RWPE2 (cell line): ENCODE results near the gene PLSCR2.

Experiments
- ATAC-seq: fragments of 200-7000 bp; cut with Tn5 transposase; 3 replicates; pipeline ENCODE4 v1.9.1; 2021; ENCODE audit warnings: low read depth
- DNase-seq: peaks from one replicate; pipeline ENCODE4 v3.0.0-alpha.2; 2020; ENCODE audit warnings: low spot score
- H3K27ac ChIP-seq: fragments of 450-650 bp; 2 replicates; pipeline ENCODE4 v1.5.1; 2017; ENCODE audit warnings: mild to moderate bottlenecking; ENCODE audit not compliant: poor library complexity, severe bottlenecking
- H3K27me3 ChIP-seq: fragments of 250-450 bp; sonication (Bioruptor Pico); 2 replicates; pipeline ENCODE4 v1.5.1; 2021; ENCODE audit warnings: mild to moderate bottlenecking, moderate library complexity; ENCODE audit not compliant: insufficient read depth, poor library complexity, severe bottlenecking
- H3K36me3 ChIP-seq: fragments of 250-450 bp; sonication (Bioruptor Pico); 2 replicates; pipeline ENCODE4 v1.5.1; 2020; ENCODE audit warnings: low read depth, mild to moderate bottlenecking, moderate library complexity
- H3K4me1 ChIP-seq: fragments of 250-450 bp; sonication (Bioruptor Pico); 2 replicates; pipeline ENCODE4 v1.5.1; 2021; ENCODE audit warnings: mild to moderate bottlenecking, moderate library complexity; ENCODE audit not compliant: insufficient read depth, poor library complexity, severe bottlenecking
- H3K4me3 ChIP-seq: fragments of 250-450 bp; sonication (Bioruptor Pico); 2 replicates; pipeline ENCODE4 v1.5.1; 2021; ENCODE audit warnings: mild to moderate bottlenecking, moderate library complexity; ENCODE audit not compliant: severe bottlenecking
- H3K9me3 ChIP-seq: fragments of 250-450 bp; sonication (Bioruptor Pico); 2 replicates; pipeline ENCODE4 v1.5.1; 2021; ENCODE audit warnings: mild to moderate bottlenecking, moderate library complexity; ENCODE audit not compliant: severe bottlenecking
- TF ChIP-seq, protein P1 (sequence below): fragments of 450-650 bp; IDR thresholded peaks from one replicate; pipeline ENCODE4 v1.5.1; 2017; ENCODE audit warnings: mild to moderate bottlenecking, moderate library complexity; ENCODE audit not compliant: poor library complexity, severe bottlenecking

PLSCR2 gene

DNA sequence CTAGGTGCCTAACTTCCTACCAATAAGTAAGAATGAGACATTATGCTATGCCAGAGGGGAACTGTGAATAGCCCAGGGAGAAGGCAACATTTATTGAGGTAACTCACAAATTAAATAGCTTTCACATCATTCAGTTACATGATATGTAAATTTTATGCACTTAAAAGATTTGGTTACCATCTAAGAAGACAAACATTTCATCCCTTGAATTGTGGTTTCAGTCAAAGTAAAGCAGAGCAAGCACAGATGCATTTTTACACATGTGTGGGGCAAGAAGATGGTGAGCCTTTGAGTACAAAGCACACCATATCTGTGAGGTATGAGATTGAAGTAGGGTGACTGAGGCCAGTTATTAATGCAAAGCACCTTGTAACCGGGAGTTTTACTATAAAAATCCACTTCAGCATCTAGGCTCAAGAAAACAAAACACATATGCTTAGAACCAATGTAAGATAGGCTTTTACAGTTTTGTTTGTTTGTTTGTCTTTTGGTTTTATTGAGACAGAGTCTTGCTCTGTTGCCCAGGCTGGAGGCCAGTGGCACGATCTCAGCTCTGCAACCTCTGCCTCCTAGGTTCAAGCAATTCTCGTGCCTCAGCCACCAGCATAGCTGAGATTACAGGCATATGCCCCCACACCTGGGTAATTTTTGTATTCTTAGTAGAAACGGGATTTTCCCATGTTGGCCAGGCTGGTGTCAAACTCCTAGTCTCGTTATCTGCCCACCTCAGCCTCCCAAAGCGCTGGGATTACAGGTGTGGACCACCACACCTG, 3.5 kb downstream of the PLSCR2 start:
- peak overlapping the region; percentile 16 for H3K27ac ChIP-seq
- no peaks in the 10 kb centered on the region for H3K27me3 ChIP-seq
- DNase-seq = no peak
- H3K36me3 ChIP-seq = no peaks in the 10 kb centered on the region
- no peaks in the 10 kb centered on the region for H3K9me3 ChIP-seq
- TF ChIP-seq, protein P1, sequence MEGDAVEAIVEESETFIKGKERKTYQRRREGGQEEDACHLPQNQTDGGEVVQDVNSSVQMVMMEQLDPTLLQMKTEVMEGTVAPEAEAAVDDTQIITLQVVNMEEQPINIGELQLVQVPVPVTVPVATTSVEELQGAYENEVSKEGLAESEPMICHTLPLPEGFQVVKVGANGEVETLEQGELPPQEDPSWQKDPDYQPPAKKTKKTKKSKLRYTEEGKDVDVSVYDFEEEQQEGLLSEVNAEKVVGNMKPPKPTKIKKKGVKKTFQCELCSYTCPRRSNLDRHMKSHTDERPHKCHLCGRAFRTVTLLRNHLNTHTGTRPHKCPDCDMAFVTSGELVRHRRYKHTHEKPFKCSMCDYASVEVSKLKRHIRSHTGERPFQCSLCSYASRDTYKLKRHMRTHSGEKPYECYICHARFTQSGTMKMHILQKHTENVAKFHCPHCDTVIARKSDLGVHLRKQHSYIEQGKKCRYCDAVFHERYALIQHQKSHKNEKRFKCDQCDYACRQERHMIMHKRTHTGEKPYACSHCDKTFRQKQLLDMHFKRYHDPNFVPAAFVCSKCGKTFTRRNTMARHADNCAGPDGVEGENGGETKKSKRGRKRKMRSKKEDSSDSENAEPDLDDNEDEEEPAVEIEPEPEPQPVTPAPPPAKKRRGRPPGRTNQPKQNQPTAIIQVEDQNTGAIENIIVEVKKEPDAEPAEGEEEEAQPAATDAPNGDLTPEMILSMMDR = no peak
- H3K4me3 ChIP-seq = no peak overlapping the region
- ATAC-seq = no peak
- H3K4me1 ChIP-seq = peaks cover 27% of the 10 kb centered on the region

DNA sequence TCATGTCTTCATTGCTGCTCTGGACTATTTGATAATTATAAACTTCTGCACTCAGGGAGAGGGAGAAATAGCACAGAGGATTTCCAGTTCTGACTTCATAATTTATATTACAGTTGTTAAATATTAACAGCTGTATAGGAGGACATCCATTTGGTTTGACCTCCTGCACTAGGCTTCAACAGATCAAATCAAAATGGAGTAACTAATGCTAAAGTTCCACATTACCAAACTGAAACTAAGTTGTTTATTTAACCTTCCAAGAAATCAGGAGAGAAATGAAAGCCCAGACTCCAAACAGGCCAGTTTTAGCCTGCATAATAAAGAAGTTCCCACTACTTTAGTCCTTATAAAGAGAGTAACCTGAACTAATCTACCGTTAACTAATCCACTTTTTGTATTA, 4.6 kb downstream of the PLSCR2 start:
- Histone ChIP-seq H3K36me3 (no peaks in the 10 kb centered on the region), H3K27me3 (no peaks in the 10 kb centered on the region), H3K27ac (no peak overlapping the region), H3K9me3 (no peaks in the 10 kb centered on the region), H3K4me3 (no peak overlapping the region), H3K4me1 (peaks cover 27% of the 10 kb centered on the region)
- ATAC-seq (no peak), DNase-seq (no peak)
- TF ChIP-seq, protein P1 = no peak

DNA sequence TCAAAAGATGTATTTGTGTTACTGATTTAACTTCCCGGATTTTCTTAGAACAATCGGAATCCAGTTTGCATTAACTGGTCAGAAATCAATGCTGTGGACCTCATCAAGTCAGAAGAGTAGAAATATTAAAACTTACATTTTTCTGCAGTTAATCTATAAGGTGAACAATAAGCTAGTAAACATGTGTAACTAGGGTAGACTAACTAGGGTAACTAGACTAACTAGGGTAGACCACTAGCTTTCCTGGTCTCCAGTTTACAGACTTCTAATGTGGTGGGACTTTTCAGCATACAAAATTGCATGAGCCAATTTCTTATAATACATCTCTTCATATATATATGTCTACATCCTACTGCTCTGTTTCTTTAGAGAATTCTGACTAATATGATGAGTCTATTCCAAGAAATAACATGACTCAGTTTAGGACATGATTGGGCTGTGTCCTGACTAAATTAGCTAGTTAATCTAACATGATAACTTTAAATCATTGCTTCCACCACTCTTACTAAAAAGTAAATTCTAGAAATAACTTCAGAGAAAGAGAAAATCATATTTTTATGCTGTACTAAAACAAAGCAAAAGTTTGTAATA, 5.3 kb downstream of the PLSCR2 start:
- TF ChIP-seq, protein P1 = no peak
- DNase-seq (no peak), ATAC-seq (peak; percentile 93)

DNA sequence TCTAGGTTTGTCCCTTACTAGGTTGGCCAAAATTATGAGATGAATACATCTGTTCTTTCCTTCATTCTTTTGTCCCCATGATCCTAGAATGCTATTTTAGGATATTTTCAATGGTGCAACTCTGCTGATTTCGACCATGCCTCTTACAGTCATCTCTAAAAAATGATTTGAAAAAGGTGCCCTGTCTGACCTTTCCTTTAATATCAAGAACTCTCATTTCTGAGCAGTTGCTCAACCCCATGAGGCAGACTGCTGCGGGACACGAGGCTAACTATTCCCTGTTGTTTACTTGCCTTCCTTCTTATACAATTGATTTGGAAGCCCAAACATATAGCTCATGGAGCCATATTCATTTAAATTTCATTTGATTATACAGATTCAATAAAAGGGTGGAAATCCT, 14.6 kb downstream of the PLSCR2 start:
- H3K36me3 ChIP-seq = no peaks in the 10 kb centered on the region
- no peak for ATAC-seq
- H3K27me3 ChIP-seq = no peaks in the 10 kb centered on the region
- TF ChIP-seq, protein P1 = no peak
- no peak overlapping the region for H3K4me3 ChIP-seq
- H3K27ac ChIP-seq = no peak overlapping the region
- H3K9me3 ChIP-seq = no peaks in the 10 kb centered on the region
- DNase-seq = no peak
- H3K4me1 ChIP-seq = no peaks in the 10 kb centered on the region

More for the DNA sequence above, 5.3 kb downstream of the PLSCR2 start:
- Histone ChIP-seq H3K27ac (no peak overlapping the region), H3K9me3 (no peaks in the 10 kb centered on the region), H3K4me1 (peaks cover 27% of the 10 kb centered on the region), H3K36me3 (no peaks in the 10 kb centered on the region), H3K4me3 (no peak overlapping the region), H3K27me3 (no peaks in the 10 kb centered on the region)

DNA sequence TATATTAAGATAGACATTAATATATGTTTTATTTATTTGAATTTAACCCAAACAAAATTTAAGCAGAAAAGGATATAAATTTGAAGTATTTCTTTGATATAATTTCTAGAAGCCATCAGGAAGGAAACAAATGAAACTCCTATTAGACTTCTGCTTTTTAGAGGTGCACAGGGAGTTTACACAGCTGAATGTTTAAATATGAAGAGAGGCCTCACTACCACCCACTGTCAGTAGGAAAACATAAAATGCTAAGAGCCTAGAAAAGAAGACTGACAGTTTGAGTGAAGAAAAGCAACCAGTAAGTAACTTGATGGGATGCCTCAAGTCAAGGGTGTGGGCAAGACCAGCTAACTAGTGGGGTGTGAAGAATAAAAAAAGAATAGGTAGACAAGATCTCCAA, 19.7 kb downstream of the PLSCR2 start:
- TF ChIP-seq, protein P1 = no peak
- Histone ChIP-seq H3K36me3 (no peaks in the 10 kb centered on the region), H3K27me3 (no peaks in the 10 kb centered on the region), H3K9me3 (no peaks in the 10 kb centered on the region), H3K4me3 (no peak overlapping the region), H3K4me1 (no peaks in the 10 kb centered on the region), H3K27ac (no peak overlapping the region)
- ATAC-seq = no peak
- no peak for DNase-seq
